Daoy (cell line): Measurements from ENCODE around the gene KRTAP24-1. TPM values are rescaled to one million over a fixed set of nuclear protein-coding genes. Genes with fewer than 3 reads are reported as not detected.

ENCODE experiments used
- DNase-seq: peaks from one replicate; pipeline ENCODE4 v3.0.0-alpha.2; 2015; ENCODE audit warnings: low read depth
- total RNA-seq: library from RNA; depleted of rRNA; stranded (reverse); fragments of >200 nt; shearing (Covaris generic); gene quantifications from 2 replicates; pipeline ENCODE4 v1.2.3, GENCODE V29; 2014; rRNA removed

The KRTAP24-1 gene
- not detected in 2 replicates for total RNA-seq

- DNase-seq, result no peak
Observed at GRCh38 chr21:30282850-30283249, at the start of gene KRTAP24-1. KRTAP24-1 (minus strand) TSS chr21:30282950; CDS start chr21:30282932, 18 bp downstream.

DNA sequence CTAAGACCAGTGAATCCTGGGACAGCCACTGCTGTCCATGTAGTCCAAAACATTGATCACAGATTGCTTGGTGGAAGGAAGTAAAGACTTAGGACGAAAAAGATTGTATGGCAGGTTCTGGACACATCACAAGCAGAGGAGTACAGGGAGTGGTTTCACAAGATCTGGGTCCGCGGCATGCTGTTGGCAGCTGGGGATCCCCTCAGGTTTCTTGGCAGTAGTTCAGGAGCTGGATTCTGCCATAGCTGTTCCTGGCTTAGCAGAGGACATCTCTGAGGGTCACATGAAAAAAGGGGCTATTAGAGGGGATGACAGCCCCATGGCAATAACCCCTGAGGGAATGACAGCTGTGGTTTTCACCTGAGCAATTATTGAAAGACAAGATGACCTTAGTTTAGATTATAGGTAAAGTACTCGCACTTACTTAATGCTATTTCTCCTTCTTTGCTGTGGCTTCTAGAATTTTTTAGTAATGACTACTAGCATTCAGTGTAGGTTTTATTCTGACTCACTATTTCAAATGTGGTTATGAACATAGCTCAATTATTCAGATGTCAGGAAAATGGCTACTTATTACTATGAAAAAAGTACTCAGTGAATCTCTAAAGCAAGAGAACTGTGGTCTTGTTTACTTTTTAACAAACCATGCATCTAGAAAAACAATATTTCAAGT, 46.6 kb upstream of the KRTAP24-1 start:
- DNase-seq, result peak; percentile 53

- DNase-seq, result no peak
Observed at GRCh38 chr21:30326390-30326789, 43.6 kb upstream of the KRTAP24-1 start.

DNA sequence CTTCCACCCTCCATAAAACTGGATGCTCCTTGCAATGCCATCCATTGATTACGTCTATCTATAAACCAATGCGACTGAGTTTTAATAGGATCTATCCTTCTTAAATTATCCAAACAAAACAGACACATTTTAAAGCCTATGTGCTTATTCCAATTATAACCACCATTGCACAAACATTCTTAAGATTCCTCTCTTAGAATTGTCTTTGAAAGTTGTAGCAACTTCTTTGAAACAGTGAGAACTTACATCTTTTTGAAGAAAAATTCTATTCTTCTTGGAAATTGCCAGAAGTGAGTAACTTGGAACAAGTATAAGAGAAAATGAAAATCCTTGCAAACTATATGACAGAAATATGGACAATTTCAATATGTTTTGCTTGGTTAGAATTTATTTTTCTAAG, 37.5 kb upstream of the KRTAP24-1 start, which contains the start of gene KRTAP26-1:
KRTAP26-1 (minus strand) TSS at position 101 of the 400 bp plus-strand sequence. CDS start 280 bp downstream, outside the sequence.
- DNase-seq, result no peak

DNA sequence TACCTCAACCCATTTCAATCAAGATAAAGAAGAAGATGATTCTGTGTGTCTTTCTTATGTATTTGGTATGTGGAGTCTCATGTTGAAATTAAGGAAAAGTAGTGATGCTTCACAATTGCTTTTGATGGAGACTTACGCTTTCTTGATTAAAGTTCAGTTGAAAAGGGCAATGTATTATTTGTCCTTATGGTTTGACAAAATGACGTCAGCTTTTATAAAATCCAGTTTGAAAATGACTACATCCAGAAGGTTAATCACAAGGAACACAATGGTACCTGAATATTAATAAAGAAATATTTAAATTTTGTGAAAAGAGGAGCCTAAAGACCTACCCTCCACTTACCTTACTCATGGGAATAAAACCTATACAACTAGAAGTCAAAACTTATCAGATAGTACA, 33.0 kb upstream of the KRTAP24-1 start:
- DNase-seq, result no peak

- no peak for DNase-seq
Observed at GRCh38 chr21:30306884-30307283, 24.1 kb upstream of the KRTAP24-1 start.

- DNase-seq, result no peak
Observed at GRCh38 chr21:30305136-30305535, 22.4 kb upstream of the KRTAP24-1 start.

GRCh38 chr21:30289215-30289614, 6.5 kb upstream of the KRTAP24-1 start, which contains the start of gene KRTAP25-1:
KRTAP25-1 (minus strand) TSS chr21:30289514; CDS start chr21:30289490, 24 bp downstream.
- DNase-seq, result no peak

DNA sequence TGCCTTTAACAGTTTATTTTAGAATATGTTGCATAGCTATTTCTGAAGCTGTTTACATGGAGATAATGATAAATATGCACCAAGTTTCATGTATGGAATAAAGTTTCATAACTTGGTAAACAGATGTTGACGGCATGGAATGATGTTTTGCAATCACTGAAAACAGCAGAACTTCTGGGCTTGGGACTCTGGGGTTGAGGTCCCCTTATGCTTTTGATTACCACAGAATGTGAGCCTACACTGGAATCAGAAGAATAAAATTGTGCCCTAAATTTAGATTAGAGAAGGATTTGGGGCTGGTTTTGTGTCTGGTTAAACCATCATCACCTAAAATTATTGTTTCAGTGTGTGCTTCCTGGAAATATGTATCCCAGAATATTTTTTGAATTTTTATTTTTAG, 11.1 kb downstream of the KRTAP24-1 start:
- DNase-seq, result no peak

DNA sequence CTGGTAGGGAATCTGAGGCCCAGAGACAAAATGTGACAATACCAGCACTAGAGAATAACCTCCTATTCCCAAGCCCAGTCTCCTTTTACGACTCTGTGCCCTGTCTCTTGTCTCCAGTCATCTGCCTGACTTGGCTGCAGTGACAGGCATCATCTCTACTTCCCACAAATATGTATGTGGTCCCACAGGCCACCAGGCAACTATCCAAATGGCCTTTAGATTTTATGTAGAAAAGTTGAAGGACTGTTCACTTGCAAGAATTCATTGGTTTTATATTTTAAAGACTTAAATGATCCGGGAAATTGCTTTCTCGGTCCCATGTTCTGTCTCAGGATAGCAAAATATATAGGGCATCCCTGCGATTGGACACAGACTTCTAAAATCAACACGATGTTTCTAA, 11.6 kb downstream of the KRTAP24-1 start:
- no peak for DNase-seq

DNA sequence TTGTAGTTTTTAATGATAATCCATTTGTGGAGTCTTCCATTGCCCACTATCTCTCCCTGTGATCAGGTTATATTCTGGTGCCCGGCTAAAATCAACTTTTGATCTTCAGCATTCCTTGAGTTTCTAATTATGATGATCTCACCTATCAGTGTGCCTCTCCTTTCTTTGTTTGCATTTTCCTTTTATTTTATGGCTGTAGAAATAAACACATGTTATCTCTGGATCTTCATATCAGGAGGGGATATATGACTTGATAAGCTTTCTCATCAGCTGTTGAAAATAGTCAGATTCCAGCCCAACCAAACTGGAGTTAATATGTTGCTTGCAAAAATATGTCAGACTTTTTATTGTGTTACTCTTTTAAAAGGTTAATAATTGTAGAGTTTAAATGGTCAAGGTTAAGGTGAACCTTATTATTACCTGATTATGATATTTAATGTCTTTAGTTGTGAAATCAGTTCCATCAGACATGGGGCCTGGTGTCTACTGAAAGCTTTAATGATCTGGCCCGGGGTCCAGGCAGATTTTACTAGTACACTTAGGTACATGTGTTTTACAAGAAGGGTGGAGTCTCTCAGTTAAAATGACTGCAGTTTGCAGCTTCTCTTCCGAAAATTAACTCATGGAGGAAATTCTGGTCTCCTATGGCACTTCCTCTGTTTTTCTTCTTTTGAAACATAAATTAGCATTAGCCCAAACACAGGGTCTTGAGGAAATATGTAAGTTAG, 12.8 kb downstream of the KRTAP24-1 start:
- DNase-seq, result no peak

GRCh38 chr21:30268608-30269197, 14.0 kb downstream of the KRTAP24-1 start:
- DNase-seq, result peak; percentile 42

DNA sequence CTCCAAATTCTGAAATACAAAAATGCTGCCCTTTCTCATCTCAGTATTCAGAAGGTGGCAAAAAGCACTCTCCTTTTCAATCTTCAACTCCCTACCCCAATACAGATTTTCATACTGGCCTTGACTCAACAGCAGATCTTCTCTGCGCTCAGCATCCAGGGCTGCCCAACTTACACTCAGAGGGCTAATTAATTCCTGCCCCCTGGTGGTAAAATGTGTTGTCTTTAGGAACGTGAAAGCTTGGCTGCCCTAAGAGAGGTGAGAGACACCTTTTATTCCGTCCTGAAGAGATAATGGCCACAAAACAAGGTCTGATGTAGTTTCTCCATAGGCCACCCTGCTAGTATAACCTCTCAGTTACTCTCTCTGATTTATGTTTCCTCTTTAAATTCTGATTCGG, 25.0 kb downstream of the KRTAP24-1 start:
- peak; percentile 37 for DNase-seq

GRCh38 chr21:30256100-30256499, 26.6 kb downstream of the KRTAP24-1 start:
- DNase-seq, result peak; percentile 61

- DNase-seq, result no peak
Observed at GRCh38 chr21:30255679-30256078, 27.1 kb downstream of the KRTAP24-1 start.

DNA sequence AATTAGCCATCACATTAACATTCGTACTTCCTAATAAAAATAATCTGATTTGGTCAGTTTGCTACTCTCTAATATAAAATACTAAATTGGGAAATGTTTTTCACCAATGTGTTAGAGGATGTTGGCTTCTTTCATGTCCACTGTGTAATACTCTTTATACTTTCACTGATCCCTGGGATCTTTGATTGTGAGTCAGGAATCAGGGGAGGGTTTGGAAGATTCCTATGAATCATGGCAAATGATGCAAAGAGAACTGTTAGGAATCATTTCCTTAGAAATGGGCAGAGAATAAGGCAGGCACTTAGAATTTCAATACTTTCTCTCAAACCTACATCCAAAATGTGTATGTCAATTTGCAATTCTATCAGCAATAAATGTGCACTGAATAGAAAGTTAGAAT, 31.0 kb downstream of the KRTAP24-1 start:
- no peak for DNase-seq

DNA sequence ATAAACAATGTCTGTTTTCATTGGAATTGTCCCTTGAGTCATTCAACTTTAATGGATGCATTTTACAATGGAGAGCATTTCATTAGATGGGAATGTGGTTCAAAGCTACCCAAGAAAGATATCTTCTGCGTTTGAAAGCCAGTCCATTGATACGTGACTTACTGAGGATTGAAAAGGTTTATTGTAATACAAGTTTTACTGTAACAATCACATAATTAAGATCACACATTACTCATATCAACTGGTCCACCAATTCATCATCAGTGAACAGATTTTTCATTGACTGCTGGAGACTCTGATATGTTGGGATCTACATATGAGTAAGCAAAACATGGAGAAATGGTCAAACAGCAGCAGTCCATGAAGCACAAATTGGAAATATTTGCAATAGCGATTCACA, 32.8 kb downstream of the KRTAP24-1 start:
- no peak for DNase-seq

DNA sequence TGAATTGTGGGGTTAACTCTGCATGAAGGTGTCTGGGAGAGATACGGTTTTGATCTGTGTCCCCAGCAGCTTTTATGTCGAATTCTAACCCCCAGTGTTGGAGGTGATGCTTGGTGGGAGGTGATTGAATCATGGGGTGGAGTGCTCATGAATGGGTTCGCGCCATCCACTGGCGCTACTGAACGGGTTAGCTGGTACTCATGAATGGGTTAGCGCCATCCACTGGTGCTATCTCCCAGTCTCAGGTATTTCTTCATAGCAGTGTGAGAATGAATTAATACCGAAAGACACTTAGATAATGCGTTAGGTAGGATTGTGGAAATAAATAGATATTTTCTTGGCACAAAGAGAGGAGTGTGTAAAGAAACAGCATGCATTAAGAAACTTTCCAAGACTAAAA, 33.9 kb downstream of the KRTAP24-1 start:
- peak; percentile 19 for DNase-seq

- no peak for DNase-seq
Observed at GRCh38 chr21:30245061-30245460, 37.7 kb downstream of the KRTAP24-1 start.

DNA sequence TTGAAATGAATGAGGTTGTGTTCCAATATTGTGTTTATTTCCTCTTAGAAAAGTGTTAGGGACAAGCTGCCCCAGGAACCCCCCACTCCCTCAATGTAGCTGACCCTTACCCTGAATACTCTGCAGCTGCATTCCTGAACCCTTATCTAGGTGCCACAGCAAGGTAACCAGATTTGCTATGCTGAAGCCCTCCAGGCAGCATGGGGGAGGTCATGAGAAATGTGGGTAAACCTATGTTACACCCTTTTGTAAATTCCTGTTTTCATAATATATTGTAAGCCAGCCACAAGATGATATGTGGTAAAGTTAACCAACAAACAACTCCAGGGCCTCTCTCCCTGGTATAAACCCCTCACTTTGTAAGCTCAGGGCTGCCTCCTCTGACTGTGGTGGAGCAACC, 39.1 kb downstream of the KRTAP24-1 start:
- no peak for DNase-seq

DNA sequence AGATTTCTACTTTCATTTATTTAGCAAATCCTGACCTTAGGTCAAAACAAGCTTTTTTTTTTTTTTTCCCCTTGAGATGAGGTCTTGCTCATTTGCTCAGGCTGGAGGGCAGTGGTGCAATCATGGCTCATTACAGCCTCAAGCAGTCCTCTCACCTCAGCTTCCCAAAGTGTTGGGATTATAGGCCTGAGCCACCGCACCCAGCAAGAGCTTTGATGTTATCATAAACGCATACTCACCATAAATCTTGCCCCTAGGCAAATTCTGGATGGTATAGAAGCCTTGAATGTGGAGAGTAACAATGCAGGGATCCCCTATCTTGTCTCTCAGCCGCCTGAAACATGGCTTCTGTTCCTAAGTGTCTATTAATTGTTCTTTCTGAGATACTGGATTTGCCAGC, 42.1 kb downstream of the KRTAP24-1 start:
- DNase-seq, result no peak

- DNase-seq, result no peak
Observed at GRCh38 chr21:30238168-30238567, 44.6 kb downstream of the KRTAP24-1 start.

- DNase-seq, result no peak
Observed at GRCh38 chr21:30234643-30235042, 48.1 kb downstream of the KRTAP24-1 start.
